Epithelial cell of esophagus (primary cell): ENCODE results near the gene IL16.

Source experiments
- DNase-seq: peaks from one replicate; pipeline ENCODE4 v3.0.0; 2010; ENCODE audit warnings: low read depth
- H3K4me3 ChIP-seq: 2 replicates; pipeline ENCODE4 v1.5.1; 2011; ENCODE audit warnings: mild to moderate bottlenecking, low read length, control low read depth
- TF ChIP-seq, protein P1 (sequence below): IDR thresholded peaks from 2 replicates; pipeline ENCODE4 v1.5.1; 2011; ENCODE audit warnings: low read depth, mild to moderate bottlenecking, low read length, control low read depth, inconsistent platforms; ENCODE audit not compliant: insufficient read depth; ENCODE audit errors: missing control alignments

IL16 gene

GRCh38 chr15:81273855-81274254 is 77.2 kb downstream of the IL16 start:
- no peak overlapping the region for H3K4me3 ChIP-seq
- no peak for DNase-seq
- TF ChIP-seq, protein P1, sequence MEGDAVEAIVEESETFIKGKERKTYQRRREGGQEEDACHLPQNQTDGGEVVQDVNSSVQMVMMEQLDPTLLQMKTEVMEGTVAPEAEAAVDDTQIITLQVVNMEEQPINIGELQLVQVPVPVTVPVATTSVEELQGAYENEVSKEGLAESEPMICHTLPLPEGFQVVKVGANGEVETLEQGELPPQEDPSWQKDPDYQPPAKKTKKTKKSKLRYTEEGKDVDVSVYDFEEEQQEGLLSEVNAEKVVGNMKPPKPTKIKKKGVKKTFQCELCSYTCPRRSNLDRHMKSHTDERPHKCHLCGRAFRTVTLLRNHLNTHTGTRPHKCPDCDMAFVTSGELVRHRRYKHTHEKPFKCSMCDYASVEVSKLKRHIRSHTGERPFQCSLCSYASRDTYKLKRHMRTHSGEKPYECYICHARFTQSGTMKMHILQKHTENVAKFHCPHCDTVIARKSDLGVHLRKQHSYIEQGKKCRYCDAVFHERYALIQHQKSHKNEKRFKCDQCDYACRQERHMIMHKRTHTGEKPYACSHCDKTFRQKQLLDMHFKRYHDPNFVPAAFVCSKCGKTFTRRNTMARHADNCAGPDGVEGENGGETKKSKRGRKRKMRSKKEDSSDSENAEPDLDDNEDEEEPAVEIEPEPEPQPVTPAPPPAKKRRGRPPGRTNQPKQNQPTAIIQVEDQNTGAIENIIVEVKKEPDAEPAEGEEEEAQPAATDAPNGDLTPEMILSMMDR, result no peak

DNA sequence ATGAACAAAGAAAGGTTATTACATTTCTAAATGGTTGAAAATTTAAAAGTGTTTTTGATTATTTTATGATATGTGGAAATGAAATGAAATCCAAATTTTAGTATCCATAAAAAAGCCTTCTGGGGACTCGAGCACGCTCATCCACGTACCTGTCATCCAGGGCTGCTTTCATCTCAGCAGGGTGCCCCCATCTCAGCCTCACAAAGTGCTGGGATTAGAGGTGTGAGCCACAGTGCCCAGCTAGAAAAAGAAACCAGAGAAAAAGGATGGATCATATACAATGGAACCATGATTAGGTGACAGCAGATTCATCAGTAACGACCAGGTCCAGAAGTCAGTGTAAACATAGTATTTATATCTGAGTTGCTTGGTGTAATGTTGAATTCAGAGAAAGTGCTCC is 77.6 kb downstream of the IL16 start:
- TF ChIP-seq, protein P1, result no peak
- DNase-seq, result no peak

GRCh38 chr15:81274931-81275707 is 78.4 kb downstream of the IL16 start:
- DNase-seq, result peak; percentile 78
- H3K4me3 ChIP-seq, result no peak overlapping the region

More for the DNA sequence above, 77.6 kb downstream of the IL16 start:
- no peak overlapping the region for H3K4me3 ChIP-seq

DNA sequence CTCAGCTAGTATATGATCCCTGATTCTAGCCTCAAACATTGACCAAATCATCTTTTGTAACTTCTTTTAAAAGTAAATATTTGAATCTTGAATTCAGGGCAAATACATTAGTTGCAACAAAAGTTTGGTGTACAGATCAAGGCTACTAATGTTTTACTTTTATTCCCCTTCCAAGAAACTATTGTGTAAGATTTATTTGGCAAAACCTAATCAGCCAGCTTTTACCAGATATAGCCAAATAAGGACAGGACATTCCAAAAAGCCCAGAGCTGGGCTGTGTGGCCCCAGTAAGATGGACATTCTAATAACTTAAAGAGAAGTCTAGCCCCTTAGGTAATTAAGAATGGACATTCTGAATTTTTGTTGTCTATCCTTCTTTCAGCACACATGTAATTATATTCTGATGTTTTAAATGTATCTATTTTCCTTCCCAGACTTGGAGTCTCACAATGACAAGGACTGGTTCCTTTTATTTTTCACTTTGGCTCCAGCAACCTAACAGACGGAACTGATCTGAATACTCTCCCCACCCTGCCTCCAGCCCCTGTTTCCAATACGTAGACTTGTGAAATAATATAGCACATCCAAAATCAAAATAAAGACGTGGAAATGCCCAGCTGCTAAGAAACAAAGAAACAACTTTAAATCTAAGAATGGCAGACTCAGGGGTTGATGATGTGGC is 79.2 kb downstream of the IL16 start:
- H3K4me3 ChIP-seq, result no peak overlapping the region
- no peak for DNase-seq
- TF ChIP-seq, protein P1, result no peak

More at GRCh38 chr15:81274931-81275707, 78.4 kb downstream of the IL16 start:
- TF ChIP-seq, protein P1, result peak; percentile 93

DNA sequence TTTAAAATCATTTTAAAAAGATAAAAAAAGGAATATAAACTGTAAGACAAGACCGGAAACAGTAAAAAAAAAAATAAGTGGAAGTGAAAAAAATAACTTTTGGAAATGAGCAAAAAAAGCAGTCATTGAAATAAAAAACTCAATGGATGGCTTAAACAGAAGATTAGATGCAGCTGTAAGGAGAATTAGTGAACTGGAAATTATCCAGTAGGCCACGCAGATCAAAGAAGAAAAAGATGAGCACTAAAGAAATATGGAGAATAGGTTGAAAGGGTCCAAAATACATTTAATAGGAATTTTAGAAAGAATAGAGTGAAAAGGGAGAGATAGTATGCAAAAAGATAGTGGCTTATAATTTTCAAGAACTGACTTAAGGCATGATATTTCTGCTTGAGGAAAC is 80.3 kb downstream of the IL16 start:
- TF ChIP-seq, protein P1, result no peak
- no peak for DNase-seq

GRCh38 chr15:81277851-81278250 is 81.2 kb downstream of the IL16 start:
- no peak overlapping the region for H3K4me3 ChIP-seq
- DNase-seq, result no peak
- TF ChIP-seq, protein P1, result no peak

More for the DNA sequence above, 80.3 kb downstream of the IL16 start:
- H3K4me3 ChIP-seq, result no peak overlapping the region
